NCI-H446 treated with DMSO at 0.1 percent for 48 hours (cell line): ENCODE measurements around the gene AHNAK.
A peak's percentile ranks its signal among the peaks of the same experiment; 100 is the strongest.

Experiments used
- DNase-seq: peaks from one replicate; lab custom pipeline; 2025; lab: John Stamatoyannopoulos, UW

Gene AHNAK

GRCh38 chr11:62404901-62405300 lies 141.7 kb downstream of the AHNAK start:
- DNase-seq, result no peak

- DNase-seq, result no peak
Measured at GRCh38 chr11:62404435-62404834, 142.2 kb downstream of the AHNAK start.

- DNase-seq, result no peak
Measured at GRCh38 chr11:62402960-62403730, 143.5 kb downstream of the AHNAK start.

- DNase-seq, result no peak
Measured at GRCh38 chr11:62402226-62402959, 144.2 kb downstream of the AHNAK start.

- no peak for DNase-seq
Measured at GRCh38 chr11:62401811-62402210, 144.8 kb downstream of the AHNAK start.

- no peak for DNase-seq
Measured at GRCh38 chr11:62401356-62401755, 145.2 kb downstream of the AHNAK start.

- peak; percentile 32 for DNase-seq
Measured at GRCh38 chr11:62400760-62401159, 145.8 kb downstream of the AHNAK start.

- DNase-seq, result no peak
Measured at GRCh38 chr11:62400281-62400680, 146.3 kb downstream of the AHNAK start.

- no peak for DNase-seq
Measured at GRCh38 chr11:62399878-62400266, 146.7 kb downstream of the AHNAK start.

- DNase-seq, result no peak
Measured at GRCh38 chr11:62399172-62399877, 147.3 kb downstream of the AHNAK start.

- DNase-seq, result no peak
Measured at GRCh38 chr11:62398011-62398994, 148.3 kb downstream of the AHNAK start.

GRCh38 chr11:62395885-62396551 lies 150.6 kb downstream of the AHNAK start:
- no peak for DNase-seq

GRCh38 chr11:62394825-62395538 lies 151.6 kb downstream of the AHNAK start:
- DNase-seq, result peak; percentile 74

- DNase-seq, result no peak
Measured at GRCh38 chr11:62393735-62394134, 152.9 kb downstream of the AHNAK start.

- DNase-seq, result no peak
Measured at GRCh38 chr11:62393061-62393611, 153.5 kb downstream of the AHNAK start.

GRCh38 chr11:62392506-62392905 lies 154.1 kb downstream of the AHNAK start:
- DNase-seq, result no peak

GRCh38 chr11:62391642-62392425 lies 154.8 kb downstream of the AHNAK start:
- DNase-seq, result no peak

GRCh38 chr11:62390722-62391121 lies 155.9 kb downstream of the AHNAK start:
- DNase-seq, result no peak

- no peak for DNase-seq
Measured at GRCh38 chr11:62390237-62390636, 156.4 kb downstream of the AHNAK start.
